Measurements from ENCODE around the gene CAPN3. TPM values are rescaled to one million over a fixed set of nuclear protein-coding genes. Genes with fewer than 3 reads are reported as not detected.

Gene CAPN3
- polyA plus RNA-seq, result 1.1 and 1.5 TPM in 2 replicates

GRCh38 chr15:42359249-42359648 lies at the start of gene CAPN3:
Gene CAPN3, plus strand, starts transcription at chr15:42359501. Its CDS starts 305 bp downstream, at chr15:42359806.

Other genes starting within 250 kb of the CAPN3 start
- gene PLA2G4F, start 202.9 kb upstream of the CAPN3 start, polyA plus RNA-seq, result not detected in 2 replicates
- gene VPS39, start 151.2 kb upstream of the CAPN3 start, polyA plus RNA-seq, result 22.1 and 29.9 TPM in 2 replicates
- gene GANC, start 86.3 kb upstream of the CAPN3 start, polyA plus RNA-seq, result 3.2 and 6.6 TPM in 2 replicates
- 23.1 and 38.6 TPM in 2 replicates for gene TMEM87A, start 86.1 kb upstream of the CAPN3 start, polyA plus RNA-seq
- gene ZNF106, start 131.6 kb downstream of the CAPN3 start, polyA plus RNA-seq, result 20.3 and 28.7 TPM in 2 replicates
- gene SNAP23, start 136.1 kb downstream of the CAPN3 start, polyA plus RNA-seq, result 9.2 and 10.6 TPM in 2 replicates
- 2.0 and 4.2 TPM in 2 replicates for gene LRRC57, start 189.3 kb downstream of the CAPN3 start, polyA plus RNA-seq
- gene HAUS2, start 189.3 kb downstream of the CAPN3 start, polyA plus RNA-seq, result 28.5 and 36.6 TPM in 2 replicates
- gene STARD9, start 216.1 kb downstream of the CAPN3 start, polyA plus RNA-seq, result 0.17 and 0.27 TPM in 2 replicates

Measured in Purkinje cell (primary cell).